ENCODE measurements around the gene IGFBP7.

DNA sequence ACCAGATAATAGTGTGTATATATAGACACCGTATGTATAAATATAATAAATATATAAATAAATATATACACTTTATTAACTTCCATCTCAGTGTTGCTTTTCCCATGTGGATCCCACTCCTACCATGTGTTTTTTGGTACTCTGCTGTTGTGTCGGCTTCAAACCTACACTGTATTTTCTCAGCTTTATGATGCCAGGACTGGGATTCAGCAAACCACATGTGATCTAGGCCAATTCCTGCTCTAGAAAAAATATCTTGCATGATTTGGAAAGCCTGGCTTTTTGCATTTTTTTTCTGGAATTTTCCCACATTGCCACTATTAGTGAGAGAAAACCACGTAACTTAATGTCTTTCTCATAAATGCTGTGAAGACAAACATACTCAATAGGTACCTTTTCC is 75.7 kb downstream of the IGFBP7 start:
- TF ChIP-seq POLR2A (IDR thresholded peaks at IDR 0.05) (no peak), CTCF (IDR thresholded peaks at IDR 0.05 in 4 of 5, conservative IDR thresholded peaks at IDR 0.05 in 1 of 5) (no peak)

Measured in gastrocnemius medialis (tissue), 4 donors.